ENCODE measurements around the gene GAGE10.
"Not testable (repeated sequence)": the region's sequence is repeated elsewhere in the genome, so short reads cannot be mapped to it uniquely, and the experiment has no call there.

GAGE10 gene

GRCh38 chrX:49273181-49273727 lies 30.2 kb upstream of the GAGE10 start:
- H3K4me3 ChIP-seq (ENCODE audit: low read depth, low read length), result no peak overlapping the region
- DNase-seq (ENCODE audit: low read depth), result no peak

- DNase-seq (ENCODE audit: low read depth), result no peak
- no peak overlapping the region for H3K4me3 ChIP-seq (ENCODE audit: low read depth, low read length)
Observed at GRCh38 chrX:49276207-49276606, 27.2 kb upstream of the GAGE10 start.

GRCh38 chrX:49276671-49277534 lies 26.5 kb upstream of the GAGE10 start:
- H3K4me3 ChIP-seq (ENCODE audit: low read depth, low read length), result no peak overlapping the region
- DNase-seq (ENCODE audit: low read depth), result no peak

- H3K4me3 ChIP-seq (ENCODE audit: low read depth, low read length), result no peak overlapping the region
- no peak for DNase-seq (ENCODE audit: low read depth)
Observed at GRCh38 chrX:49277535-49277830, 26.0 kb upstream of the GAGE10 start.

GRCh38 chrX:49278081-49278480 lies 25.4 kb upstream of the GAGE10 start:
- no peak for DNase-seq (ENCODE audit: low read depth)
- H3K4me3 ChIP-seq (ENCODE audit: low read depth, low read length), result no peak overlapping the region

- H3K4me3 ChIP-seq (ENCODE audit: low read depth, low read length), result no peak overlapping the region
Observed at GRCh38 chrX:49282647-49283011, 20.8 kb upstream of the GAGE10 start.

GRCh38 chrX:49284212-49284611 lies 19.2 kb upstream of the GAGE10 start:
- DNase-seq (ENCODE audit: low read depth), result no peak
- H3K4me3 ChIP-seq (ENCODE audit: low read depth, low read length), result no peak overlapping the region

More at GRCh38 chrX:49282647-49283011, 20.8 kb upstream of the GAGE10 start:
- no peak for DNase-seq (ENCODE audit: low read depth)

GRCh38 chrX:49286136-49286535 lies 17.3 kb upstream of the GAGE10 start:
- DNase-seq (ENCODE audit: low read depth), result no peak
- no peak overlapping the region for H3K4me3 ChIP-seq (ENCODE audit: low read depth, low read length)

GRCh38 chrX:49286581-49286980 lies 16.9 kb upstream of the GAGE10 start:
- H3K4me3 ChIP-seq (ENCODE audit: low read depth, low read length), result no peak overlapping the region
- DNase-seq (ENCODE audit: low read depth), result no peak

- H3K4me3 ChIP-seq (ENCODE audit: low read depth, low read length), result no peak overlapping the region
- DNase-seq (ENCODE audit: low read depth), result no peak
Observed at GRCh38 chrX:49287665-49288064, 15.8 kb upstream of the GAGE10 start.

- no peak overlapping the region for H3K4me3 ChIP-seq (ENCODE audit: low read depth, low read length)
- no peak for DNase-seq (ENCODE audit: low read depth)
Observed at GRCh38 chrX:49290215-49290614, 13.2 kb upstream of the GAGE10 start.

- H3K4me3 ChIP-seq (ENCODE audit: low read depth, low read length), result no peak overlapping the region
- no peak for DNase-seq (ENCODE audit: low read depth)
Observed at GRCh38 chrX:49291615-49292337, 11.7 kb upstream of the GAGE10 start.

GRCh38 chrX:49292400-49293362 lies 10.8 kb upstream of the GAGE10 start:
- no peak for DNase-seq (ENCODE audit: low read depth)
- H3K4me3 ChIP-seq (ENCODE audit: low read depth, low read length), result no peak overlapping the region

GRCh38 chrX:49299293-49299692 lies 4.2 kb upstream of the GAGE10 start:
- H3K4me3 ChIP-seq (ENCODE audit: low read depth, low read length), result not testable (repeated sequence)

GRCh38 chrX:49300703-49301102 lies 2.7 kb upstream of the GAGE10 start:
- no peak for DNase-seq (ENCODE audit: low read depth)
- no peak overlapping the region for H3K4me3 ChIP-seq (ENCODE audit: low read depth, low read length)

More at GRCh38 chrX:49299293-49299692, 4.2 kb upstream of the GAGE10 start:
- not testable (repeated sequence) for DNase-seq (ENCODE audit: low read depth)

- H3K4me3 ChIP-seq (ENCODE audit: low read depth, low read length); DNase-seq (ENCODE audit: low read depth): not testable (repeated sequence)
Observed at GRCh38 chrX:49307775-49308174, 4.3 kb downstream of the GAGE10 start.

- peak overlapping the region; percentile 21 for H3K4me3 ChIP-seq (ENCODE audit: low read depth, low read length)
- DNase-seq (ENCODE audit: low read depth), result no peak
Observed at GRCh38 chrX:49308604-49309269, 5.3 kb downstream of the GAGE10 start.

- H3K4me3 ChIP-seq (ENCODE audit: low read depth, low read length), result peak overlapping the region; percentile 21
- no peak for DNase-seq (ENCODE audit: low read depth)
Observed at GRCh38 chrX:49309401-49309981, 6.0 kb downstream of the GAGE10 start.

GRCh38 chrX:49310371-49310770 lies 6.9 kb downstream of the GAGE10 start:
- DNase-seq (ENCODE audit: low read depth), result no peak
- no peak overlapping the region for H3K4me3 ChIP-seq (ENCODE audit: low read depth, low read length)

Measured in skeletal muscle cell (primary cell).